HepG2 (cell line): ENCODE data around the gene RHBDL1. TPM values are rescaled to one million over a fixed set of nuclear protein-coding genes. Genes with fewer than 3 reads are reported as not detected.
A peak's percentile ranks its signal among the peaks of the same experiment; 100 is the strongest.

Experiments used
- CHD4 ChIP-seq: fragments of 200-600 bp; sonication (generic); IDR thresholded peaks from 2 replicates; pipeline ENCODE4 v1.7.0; 2017; ENCODE audit warnings: mild to moderate bottlenecking, low read length, borderline replicate concordance
- ELF4 ChIP-seq: sonication (generic); formaldehyde crosslinking; IDR thresholded peaks from 2 replicates; pipeline ENCODE4 v1.5.0; 2020; ENCODE audit warnings: missing genetic modification reagents, mild to moderate bottlenecking, moderate library complexity, borderline replicate concordance
- ERF ChIP-seq: IDR thresholded peaks from 2 replicates; pipeline ENCODE4 v1.6.1; 2018; ENCODE audit warnings: missing biosample characterization, missing genetic modification reagents
- HIC2 ChIP-seq: sonication (generic); formaldehyde crosslinking; IDR thresholded peaks from 2 replicates; pipeline ENCODE4 v1.9.0; 2022; ENCODE audit warnings: low read depth, missing genetic modification reagents
- KDM1A ChIP-seq: IDR thresholded peaks from 2 replicates; pipeline ENCODE4 v1.6.1; 2016; ENCODE audit warnings: missing compliant biosample characterization
- LCORL ChIP-seq, 2 experiments: fragments of 450-650 bp in 1 of 2; sonication (generic) in 1 of 2; formaldehyde crosslinking in 1 of 2; IDR thresholded peaks; 2 replicates each; pipeline versions ENCODE4 v1.5.0 to v1.6.1; 2017 to 2020; ENCODE audit warnings: antibody characterized with exemption in 1 of 2, missing genetic modification reagents in 1 of 2
- RELA ChIP-seq: sonication (generic); formaldehyde crosslinking; IDR thresholded peaks from 2 replicates; pipeline ENCODE4 v1.4.0; 2020; ENCODE audit warnings: missing genetic modification reagents
- SP140L ChIP-seq: sonication (generic); formaldehyde crosslinking; IDR thresholded peaks from 2 replicates; pipeline ENCODE4 v1.4.0; 2020; ENCODE audit warnings: missing genetic modification reagents, borderline replicate concordance
- ZBTB40 ChIP-seq, 2 experiments: fragments of 450-650 bp in 1 of 2; sonication (generic) in 1 of 2; formaldehyde crosslinking in 1 of 2; IDR thresholded peaks; 2 replicates each; pipeline versions ENCODE4 v1.6.1 to v1.8.0; 2016 to 2022; ENCODE audit warnings: antibody characterized with exemption in 1 of 2, mild to moderate bottlenecking in 1 of 2, missing genetic modification reagents in 1 of 2
- ZNF232 ChIP-seq: sonication (generic); formaldehyde crosslinking; IDR thresholded peaks from 2 replicates; pipeline ENCODE4 v1.4.0; 2020; ENCODE audit warnings: missing genetic modification reagents, borderline replicate concordance
- ZNF329 ChIP-seq: sonication (generic); formaldehyde crosslinking; IDR thresholded peaks from 2 replicates; pipeline ENCODE4 v1.9.0; 2021; ENCODE audit warnings: low read depth, mild to moderate bottlenecking, missing genetic modification reagents
- ZNF460 ChIP-seq: sonication (generic); formaldehyde crosslinking; IDR thresholded peaks from 2 replicates; pipeline ENCODE4 v1.5.1; 2020; ENCODE audit warnings: missing genetic modification reagents, mild to moderate bottlenecking, borderline replicate concordance
- ZNF574 ChIP-seq: sonication (generic); formaldehyde crosslinking; IDR thresholded peaks from 2 replicates; pipeline ENCODE4 v1.4.0; 2020; ENCODE audit warnings: missing genetic modification reagents
- ZNF720 ChIP-seq: sonication (generic); formaldehyde crosslinking; IDR thresholded peaks from 2 replicates; pipeline ENCODE4 v1.4.0; 2020; ENCODE audit warnings: missing genetic modification reagents
- polyA plus RNA-seq, 8 experiments: library from polyadenylated mRNA; depleted of rRNA in 3 of 8; stranded (reverse) in 7 of 8; unstranded in 1 of 8; fragments of >200 nt; fragmentation: Illumina TruSeq in 4 of 8; extraction: Trizol in 4 of 8; gene quantifications; 2 replicates each; pipeline versions ENCODE4 v1.2.1 to v1.2.3, GENCODE V29; 2011 to 2016; ENCODE audit warnings: low read depth in 4 of 8, missing spikeins in 1 of 8, mixed read lengths in 1 of 8; ENCODE audit not compliant: insufficient read depth in 1 of 8
- total RNA-seq, 5 experiments: library from RNA; depleted of rRNA; stranded (reverse); fragments of >200 nt; fragmentation: Illumina TruSeq; extraction: Trizol; gene quantifications; 2 replicates each; pipeline ENCODE4 v1.2.3, GENCODE V29; 2016; ENCODE audit warnings: low read depth in 1 of 5

The RHBDL1 gene
- total and polyA plus RNA-seq, 2 of the 13 experiments (the other 11 are each of a cell fraction or from before 2014, with no cell fraction given) = 1.8 to 3.8 TPM

GRCh38 chr16:645852-646678 lies 29.4 kb upstream of the RHBDL1 start (continued):
- TF ChIP-seq ZNF574 (CRISPR knock-in tag) = peak; percentile 53; the same call in 1 of the 2 replicates
- TF ChIP-seq KDM1A (CRISPR knock-in tag) = no peak
- TF ChIP-seq ELF4 = no peak
- TF ChIP-seq ZNF720 (CRISPR knock-in tag) = no peak
- TF ChIP-seq ZNF329 (CRISPR knock-in tag) = no peak
- TF ChIP-seq ERF (CRISPR knock-in tag) = 0 out of 2 replicates have a peak, but pooled peaks have one; percentile 39
- no peak for TF ChIP-seq RELA
- TF ChIP-seq ZNF460 = no peak
- no peak for TF ChIP-seq ZNF232 (CRISPR knock-in tag)
- TF ChIP-seq LCORL (IDR thresholded peaks at IDR 0.05) = no peak
- peak; percentile 38; the same call in 1 of the 2 replicates for TF ChIP-seq LCORL (CRISPR knock-in tag; IDR thresholded peaks at IDR 0.05)
- TF ChIP-seq SP140L (CRISPR knock-in tag) = no peak
- no peak for TF ChIP-seq ZBTB40 (IDR thresholded peaks at IDR 0.05)
- TF ChIP-seq ZBTB40 (CRISPR knock-in tag; IDR thresholded peaks at IDR 0.05) = no peak; the same call in 1 of the 2 replicates
- TF ChIP-seq CHD4 = no peak
- peak; percentile 81 for TF ChIP-seq HIC2
